ENCODE measurements around the gene KCNN3.
A peak's percentile ranks its signal among the peaks of the same experiment; 100 is the strongest.

DNA sequence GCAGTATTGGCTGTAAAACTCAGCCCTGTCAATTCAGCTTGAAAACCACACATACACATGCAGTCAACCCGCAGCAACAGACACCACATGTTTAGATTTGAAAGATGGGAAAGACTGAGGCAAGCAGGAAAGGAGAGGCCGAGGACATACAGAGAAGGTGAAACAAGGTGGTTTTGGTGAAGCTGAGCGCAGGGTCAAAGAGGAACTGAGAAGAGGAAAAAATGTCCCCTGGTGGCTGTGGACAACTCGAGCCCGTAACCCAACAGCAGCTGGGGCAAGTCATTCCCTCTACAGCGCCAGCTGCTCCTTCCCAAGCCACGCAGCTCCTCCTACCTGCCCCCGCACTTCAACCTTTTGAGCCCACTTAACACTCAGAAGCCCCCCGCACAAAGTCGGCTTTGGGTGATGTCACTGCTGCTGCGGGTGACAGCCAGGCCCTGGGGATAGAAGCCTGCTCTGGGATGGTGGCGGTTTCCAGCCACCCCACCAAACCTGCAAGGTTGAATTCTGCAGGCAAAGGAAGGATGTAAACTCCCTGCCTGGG, 63.0 kb downstream of the KCNN3 start:
- TF ChIP-seq, protein P1, sequence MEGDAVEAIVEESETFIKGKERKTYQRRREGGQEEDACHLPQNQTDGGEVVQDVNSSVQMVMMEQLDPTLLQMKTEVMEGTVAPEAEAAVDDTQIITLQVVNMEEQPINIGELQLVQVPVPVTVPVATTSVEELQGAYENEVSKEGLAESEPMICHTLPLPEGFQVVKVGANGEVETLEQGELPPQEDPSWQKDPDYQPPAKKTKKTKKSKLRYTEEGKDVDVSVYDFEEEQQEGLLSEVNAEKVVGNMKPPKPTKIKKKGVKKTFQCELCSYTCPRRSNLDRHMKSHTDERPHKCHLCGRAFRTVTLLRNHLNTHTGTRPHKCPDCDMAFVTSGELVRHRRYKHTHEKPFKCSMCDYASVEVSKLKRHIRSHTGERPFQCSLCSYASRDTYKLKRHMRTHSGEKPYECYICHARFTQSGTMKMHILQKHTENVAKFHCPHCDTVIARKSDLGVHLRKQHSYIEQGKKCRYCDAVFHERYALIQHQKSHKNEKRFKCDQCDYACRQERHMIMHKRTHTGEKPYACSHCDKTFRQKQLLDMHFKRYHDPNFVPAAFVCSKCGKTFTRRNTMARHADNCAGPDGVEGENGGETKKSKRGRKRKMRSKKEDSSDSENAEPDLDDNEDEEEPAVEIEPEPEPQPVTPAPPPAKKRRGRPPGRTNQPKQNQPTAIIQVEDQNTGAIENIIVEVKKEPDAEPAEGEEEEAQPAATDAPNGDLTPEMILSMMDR (IDR thresholded peaks at IDR 0.05 in 8 of 11, conservative IDR thresholded peaks at IDR 0.05 in 3 of 11), result no peak
- TF ChIP-seq POLR2AphosphoS5 (IDR thresholded peaks at IDR 0.05), result peak in 1 of 3 donors; percentile 9
- no peak for TF ChIP-seq POLR2A (IDR thresholded peaks at IDR 0.05)
